GM19463 (cell line): ENCODE results near the gene CMSS1.
"Not testable (repeated sequence)": the region's sequence is repeated elsewhere in the genome, so short reads cannot be mapped to it uniquely, and the experiment has no call there.

ENCODE experiments used
- ATAC-seq: cut with Tn5 transposase; IDR thresholded peaks from one replicate; pipeline ENCODE4 v1.9.1; 2021; ENCODE audit warnings: mild to moderate bottlenecking, moderate library complexity; ENCODE audit not compliant: unreplicated experiment

CMSS1 gene

GRCh38 chr3:100043271-100043670 is 225.6 kb downstream of the CMSS1 start:
- ATAC-seq = no peak

GRCh38 chr3:100044369-100044768 is 226.7 kb downstream of the CMSS1 start:
- peak; percentile 56 for ATAC-seq

DNA sequence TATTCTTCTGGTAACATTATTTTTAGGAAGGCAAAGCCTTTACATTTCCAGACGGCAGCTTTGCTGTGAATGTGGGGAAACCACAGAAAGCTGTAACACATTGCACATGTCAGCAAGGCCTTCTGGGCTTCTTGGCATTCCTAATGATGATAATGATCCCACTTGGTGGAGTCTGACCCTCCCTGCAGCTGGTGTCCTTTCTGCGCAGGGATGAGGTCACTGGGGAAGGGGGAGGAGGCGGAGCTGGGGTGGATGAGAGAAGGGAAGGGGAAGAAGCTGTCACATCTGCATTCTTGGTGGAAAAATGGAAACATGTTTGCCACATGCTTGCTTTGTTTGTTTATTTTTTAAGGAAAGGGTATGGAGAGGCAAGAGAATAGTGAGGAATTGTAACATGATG is 228.0 kb downstream of the CMSS1 start:
- ATAC-seq = no peak

GRCh38 chr3:100046986-100047385 is 229.3 kb downstream of the CMSS1 start:
- ATAC-seq = no peak

DNA sequence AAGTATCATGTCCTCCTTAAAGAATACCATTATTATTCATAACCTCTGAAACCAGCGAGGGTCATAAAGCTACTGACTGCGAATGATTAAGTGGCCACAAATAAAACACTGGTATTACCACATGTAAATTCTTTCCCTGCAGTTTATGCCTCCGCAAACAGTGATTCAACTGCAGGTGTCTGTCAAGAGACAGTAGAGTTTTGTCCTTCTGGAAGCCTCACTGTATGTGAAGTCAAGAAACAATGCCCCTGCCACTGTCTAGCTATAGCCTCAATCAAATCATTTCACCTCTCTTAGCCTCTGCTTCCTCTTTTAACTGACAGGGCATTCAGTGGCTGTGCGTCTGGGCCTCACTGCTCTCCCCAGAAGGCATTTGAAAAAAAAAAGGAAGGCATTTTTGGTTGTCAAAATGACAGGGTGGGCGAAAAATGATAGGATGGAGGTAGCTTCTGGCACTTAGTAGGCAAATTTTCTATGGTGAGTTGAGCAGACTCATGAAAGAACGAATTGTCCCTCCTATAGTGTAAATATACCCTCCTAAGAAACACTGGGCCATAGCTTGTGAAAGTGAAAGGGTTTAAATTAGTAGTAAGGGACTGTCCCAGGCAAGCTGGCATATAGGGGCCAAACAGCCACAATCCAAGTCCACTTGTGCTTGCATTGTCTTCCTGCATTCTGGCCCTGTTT is 229.9 kb downstream of the CMSS1 start:
- ATAC-seq = peak; percentile 76

DNA sequence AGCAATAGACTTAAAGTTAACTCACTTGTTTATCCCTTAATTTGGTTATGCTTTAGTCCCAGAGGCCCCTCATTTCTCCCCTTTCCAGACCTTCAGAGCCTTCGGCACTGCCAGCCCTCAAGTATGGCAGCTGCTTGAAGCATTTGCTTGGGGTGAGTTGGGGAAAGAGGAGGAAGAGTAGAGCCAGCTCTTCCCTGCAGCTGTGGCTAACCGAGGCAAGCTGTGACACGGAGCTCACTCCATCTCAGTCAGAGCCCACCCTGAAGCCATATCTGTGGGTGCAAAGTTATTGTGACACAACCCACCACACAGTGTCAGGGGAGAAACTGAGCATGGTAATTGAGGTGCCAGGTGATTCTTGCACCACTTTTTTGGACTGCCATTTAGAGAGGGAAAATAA is 230.6 kb downstream of the CMSS1 start:
- ATAC-seq = no peak

GRCh38 chr3:100051513-100051912 is 233.9 kb downstream of the CMSS1 start:
- ATAC-seq = not testable (repeated sequence)

- no peak for ATAC-seq
Measured at GRCh38 chr3:100053951-100054620, 236.4 kb downstream of the CMSS1 start.

- no peak for ATAC-seq
Measured at GRCh38 chr3:100057716-100058575, 240.3 kb downstream of the CMSS1 start.

DNA sequence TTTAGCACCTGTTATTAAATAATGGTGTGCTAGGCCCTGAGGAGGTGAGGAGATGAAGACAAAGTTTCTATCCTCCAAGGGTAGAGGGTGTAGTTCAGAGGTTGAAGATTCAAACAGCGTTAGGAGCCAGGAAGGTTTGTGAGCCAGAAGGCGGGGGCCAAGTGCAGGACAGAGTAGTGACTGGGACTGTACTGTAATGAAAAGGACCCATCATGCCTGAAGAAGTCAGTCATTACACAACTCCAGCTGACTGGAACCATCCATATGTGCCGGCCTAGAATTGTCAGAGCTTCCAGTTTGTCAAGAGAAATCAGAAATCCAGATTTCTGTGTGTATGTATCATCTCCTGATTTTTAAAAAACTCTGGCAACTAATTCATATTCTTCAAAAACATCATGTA is 241.8 kb downstream of the CMSS1 start:
- no peak for ATAC-seq

- ATAC-seq = peak; percentile 81
Measured at GRCh38 chr3:100060685-100061484, 243.2 kb downstream of the CMSS1 start.

GRCh38 chr3:100062665-100063064 is 245.0 kb downstream of the CMSS1 start:
- no peak for ATAC-seq

DNA sequence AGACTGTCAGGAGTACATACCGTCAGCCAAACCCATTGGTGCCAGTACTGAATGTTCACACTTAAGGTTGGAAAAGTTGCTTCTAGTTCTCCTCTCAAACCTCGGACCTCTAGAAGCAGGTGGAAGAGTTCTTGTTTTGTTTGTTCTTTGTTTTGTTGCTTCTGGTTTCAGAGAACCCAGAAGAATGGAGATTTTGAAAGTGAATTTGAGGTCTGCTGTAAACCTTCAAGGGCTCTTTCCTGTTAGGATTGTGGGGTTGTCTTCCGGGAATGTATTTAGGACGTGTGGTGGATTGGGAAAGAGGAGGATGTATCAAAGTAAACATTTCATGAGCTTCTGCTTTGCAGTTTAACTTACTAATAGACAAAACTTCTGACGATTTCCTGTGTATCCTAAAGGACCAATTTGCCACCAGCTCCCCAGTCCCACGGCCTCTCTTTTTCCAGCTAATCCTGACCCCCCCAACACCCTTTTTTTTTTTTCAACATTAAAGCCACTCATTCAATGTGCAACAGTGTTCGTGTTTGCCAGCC is 246.3 kb downstream of the CMSS1 start:
- ATAC-seq = no peak

DNA sequence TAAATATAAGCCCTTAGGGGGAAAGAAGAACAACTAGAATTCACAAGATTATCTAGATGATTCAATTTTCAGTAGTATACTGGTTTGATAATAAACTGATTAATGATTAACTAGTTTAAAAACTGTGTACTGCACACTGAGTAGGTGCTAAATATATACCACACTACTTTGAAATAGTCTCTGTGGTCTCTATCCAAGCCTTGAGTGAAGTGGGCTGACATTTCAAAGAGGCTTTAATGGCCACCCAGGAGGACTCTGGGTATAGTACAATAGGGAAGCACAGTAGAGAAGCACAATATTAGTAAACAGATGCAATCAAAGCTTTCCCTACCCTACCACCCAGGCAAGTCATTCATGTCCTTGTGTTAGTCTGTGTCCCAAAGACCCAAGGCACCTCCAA is 249.9 kb downstream of the CMSS1 start:
- no peak for ATAC-seq

DNA sequence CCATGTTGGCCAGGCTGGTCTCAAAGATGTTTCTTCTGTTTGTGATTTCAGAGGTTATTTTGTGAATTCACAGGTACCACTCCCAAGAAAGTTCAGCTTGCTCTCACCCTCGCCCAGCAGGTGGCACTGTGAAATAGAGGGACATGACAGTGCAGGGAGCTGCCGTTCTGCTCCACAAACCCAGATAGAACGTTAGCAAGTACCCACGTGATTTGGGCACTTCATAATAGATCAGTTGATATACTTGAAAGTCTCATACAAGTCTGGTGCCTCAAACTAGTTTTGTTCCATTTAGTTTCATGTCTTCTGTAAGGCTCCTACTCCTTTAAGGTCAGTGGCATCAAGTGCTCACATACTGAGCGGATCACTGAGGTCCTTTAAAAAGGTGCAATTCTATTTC is 251.2 kb downstream of the CMSS1 start:
- ATAC-seq = peak; percentile 68

- ATAC-seq = no peak
Measured at GRCh38 chr3:100069472-100069871, 251.8 kb downstream of the CMSS1 start.

GRCh38 chr3:100072326-100073048 is 254.8 kb downstream of the CMSS1 start:
- ATAC-seq = peak; percentile 40

GRCh38 chr3:100073049-100073713 is 255.5 kb downstream of the CMSS1 start:
- ATAC-seq = no peak

GRCh38 chr3:100073714-100074307 is 256.1 kb downstream of the CMSS1 start:
- ATAC-seq = peak; percentile 35
